H1 (cell line): ENCODE measurements around the gene POLA2. TPM values are rescaled to one million over a fixed set of nuclear protein-coding genes. Genes with fewer than 3 reads are reported as not detected.

Source experiments
- CTCF ChIA-PET: fragments of 300-600 bp; sonication (Branson Sonifier 250); formaldehyde crosslinking; loops from one replicate; lab custom pipeline; 2021; ENCODE audit not compliant: partially characterized antibody; lab: Charles Lee
- POLR2A ChIA-PET: fragments of 300-600 bp; sonication (Branson Sonifier 250); formaldehyde crosslinking; loops from one replicate; lab custom pipeline; 2021; ENCODE audit warnings: inconsistent platforms; ENCODE audit not compliant: partially characterized antibody; lab: Charles Lee
- DNase-seq, 2 experiments: peaks; one replicate each; pipeline versions ENCODE4 v3.0.0 to v3.0.0-alpha.2; 2010 to 2022; ENCODE audit warnings: low spot score in 2 of 2, low read depth in 1 of 2, mixed read lengths in 1 of 2
- FAIRE-seq: peaks from 2 replicates; lab custom pipeline; 2011; peaks lifted over from hg19 to GRCh38; lab: Jason Lieb, UNC
- H2AFZ ChIP-seq: 2 replicates; pipeline ENCODE4 v1.8.1; 2012; ENCODE audit warnings: low read length, inconsistent platforms
- H2AK5ac ChIP-seq: 2 replicates; pipeline ENCODE4 v1.6.1; 2013; ENCODE audit warnings: low read depth, low read length
- H2BK120ac ChIP-seq: replicated peaks from 2 replicates; pipeline ENCODE3; 2013; ENCODE audit warnings: low read depth, low read length, inconsistent platforms
- H2BK12ac ChIP-seq: 2 replicates; pipeline ENCODE4 v1.6.1; 2013; ENCODE audit warnings: low read depth, low read length
- H2BK15ac ChIP-seq: 2 replicates; pipeline ENCODE4 v1.6.1; 2013; ENCODE audit warnings: low read length
- H2BK20ac ChIP-seq: 2 replicates; pipeline ENCODE4 v1.6.1; 2013; ENCODE audit warnings: low read length
- H2BK5ac ChIP-seq: 2 replicates; pipeline ENCODE4 v1.6.1; 2013; ENCODE audit warnings: low read depth, low read length
- H3K14ac ChIP-seq: 2 replicates; pipeline ENCODE4 v1.6.1; 2013; ENCODE audit warnings: inconsistent platforms; ENCODE audit not compliant: insufficient read length
- H3K18ac ChIP-seq: 2 replicates; pipeline ENCODE4 v1.6.1; 2013; ENCODE audit warnings: low read length; ENCODE audit errors: extremely low read depth
- H3K23ac ChIP-seq: 2 replicates; pipeline ENCODE4 v1.6.1; 2013; ENCODE audit warnings: inconsistent platforms; ENCODE audit not compliant: insufficient read length
- H3K23me2 ChIP-seq: 2 replicates; pipeline ENCODE4 v1.6.1; 2013; ENCODE audit warnings: low read depth, low read length
- H3K27ac ChIP-seq: 2 replicates; pipeline ENCODE4 v1.6.1; 2011; ENCODE audit warnings: low read depth, low read length, inconsistent platforms
- H3K27me3 ChIP-seq, 4 experiments: replicated peaks in 1 of 4; 1 replicate in 1 of 4; 2 replicates in 3 of 4; pipeline versions ENCODE4 v1.6.1 to v1.8.1; 2011 to 2013; ENCODE audit warnings: low read length in 3 of 4, mild to moderate bottlenecking in 3 of 4, inconsistent platforms in 2 of 4, mixed read lengths in 2 of 4, moderate library complexity in 1 of 4; ENCODE audit not compliant: control insufficient read depth in 3 of 4, insufficient read depth in 3 of 4; ENCODE audit errors: extremely low read depth in 1 of 4
- H3K36me3 ChIP-seq, 4 experiments: 2 replicates each; pipeline versions ENCODE4 v1.6.1 to v1.8.1; 2011 to 2013; ENCODE audit warnings: mild to moderate bottlenecking in 4 of 4, low read length in 3 of 4, moderate library complexity in 2 of 4, control low read depth in 1 of 4, inconsistent platforms in 1 of 4; ENCODE audit not compliant: insufficient read depth in 4 of 4, control insufficient read depth in 2 of 4
- H3K4ac ChIP-seq: replicated peaks from 2 replicates; pipeline ENCODE3; 2013; ENCODE audit warnings: low read length, low read depth, mixed read lengths, inconsistent platforms; ENCODE audit not compliant: insufficient read length
- H3K4me1 ChIP-seq, 4 experiments: replicated peaks in 1 of 4; 1 replicate in 1 of 4; 2 replicates in 3 of 4; pipeline versions ENCODE4 v1.6.1 to v1.8.1; 2011 to 2013; ENCODE audit warnings: low read length in 3 of 4, inconsistent platforms in 2 of 4, mixed read lengths in 1 of 4; ENCODE audit not compliant: insufficient read depth in 4 of 4, control insufficient read depth in 3 of 4
- H3K4me2 ChIP-seq, 2 experiments: 2 replicates each; pipeline versions ENCODE4 v1.6.1 to v1.8.1; 2011 to 2013; ENCODE audit warnings: low read depth in 2 of 2, low read length in 2 of 2, control low read depth in 1 of 2, inconsistent platforms in 1 of 2, mild to moderate bottlenecking in 1 of 2; ENCODE audit not compliant: insufficient read depth in 1 of 2
- H3K4me3 ChIP-seq, 4 experiments: fragments of 200-600, 300-600 bp in 1 of 4; sonication (generic), shearing (Covaris generic), sonication (Bioruptor Twin) in 1 of 4; 2 replicates each; pipeline versions ENCODE4 v1.5.1 to v1.8.1; 2011 to 2016; ENCODE audit warnings: low read length in 4 of 4, low read depth in 3 of 4, control low read depth in 2 of 4, inconsistent platforms in 2 of 4, mild to moderate bottlenecking in 2 of 4, mixed read lengths in 1 of 4, moderate library complexity in 1 of 4; ENCODE audit not compliant: insufficient read depth in 2 of 4; ENCODE audit errors: extremely low read depth in 1 of 4
- H3K56ac ChIP-seq: replicated peaks from 2 replicates; pipeline ENCODE3; 2013; ENCODE audit warnings: low read depth, mild to moderate bottlenecking, mixed read lengths, low read length, inconsistent platforms; ENCODE audit not compliant: insufficient read length
- H3K79me1 ChIP-seq: 2 replicates; pipeline ENCODE4 v1.6.1; 2013; ENCODE audit warnings: low read depth, low read length, control low read depth
- H3K79me2 ChIP-seq, 2 experiments: 2 replicates each; pipeline versions ENCODE4 v1.6.1 to v1.8.1; 2012 to 2013; ENCODE audit warnings: low read length in 2 of 2, mild to moderate bottlenecking in 2 of 2, inconsistent platforms in 1 of 2; ENCODE audit not compliant: insufficient read depth in 2 of 2, control insufficient read depth in 1 of 2
- H3K9ac ChIP-seq, 4 experiments: replicated peaks in 1 of 4; 1 replicate in 1 of 4; 2 replicates in 3 of 4; pipeline versions ENCODE4 v1.6.1 to v1.8.1; 2011 to 2013; ENCODE audit warnings: low read depth in 3 of 4, low read length in 3 of 4, control low read depth in 2 of 4, mild to moderate bottlenecking in 2 of 4, moderate library complexity in 2 of 4, inconsistent platforms in 1 of 4; ENCODE audit errors: extremely low read depth in 1 of 4
- H3K9me3 ChIP-seq, 2 experiments: 2 replicates each; pipeline versions ENCODE4 v1.6.1 to v1.8.1; 2012 to 2013; ENCODE audit warnings: mild to moderate bottlenecking in 2 of 2, moderate library complexity in 2 of 2, control low read depth in 1 of 2, inconsistent platforms in 1 of 2, low read depth in 1 of 2, low read length in 1 of 2, mixed read lengths in 1 of 2; ENCODE audit not compliant: insufficient read depth in 2 of 2
- H4K20me1 ChIP-seq, 2 experiments: replicated peaks in 1 of 2; 2 replicates each; pipeline versions ENCODE3 to v1.8.1; 2011 to 2013; ENCODE audit warnings: inconsistent platforms in 2 of 2, low read length in 2 of 2, mild to moderate bottlenecking in 1 of 2; ENCODE audit not compliant: insufficient read depth in 2 of 2, control insufficient read depth in 1 of 2
- H4K5ac ChIP-seq: 2 replicates; pipeline ENCODE4 v1.6.1; 2013; ENCODE audit warnings: low read length, low read depth, mixed read lengths, inconsistent platforms; ENCODE audit not compliant: insufficient read length
- H4K8ac ChIP-seq: 2 replicates; pipeline ENCODE4 v1.8.0; 2013; ENCODE audit warnings: mild to moderate bottlenecking, moderate library complexity, low read length, inconsistent platforms; ENCODE audit not compliant: insufficient read depth; ENCODE audit errors: extremely low read depth
- H4K91ac ChIP-seq: replicated peaks from 2 replicates; pipeline ENCODE3; 2013; ENCODE audit warnings: low read length, mixed read lengths, inconsistent platforms; ENCODE audit not compliant: insufficient read length
- TEAD4 ChIP-seq: IDR thresholded peaks from 2 replicates; pipeline ENCODE4 v1.6.1; 2012; ENCODE audit warnings: low read depth, low read length, inconsistent platforms, mixed read lengths
- WGBS, 2 experiments: shearing (Covaris generic) in 1 of 2; methylation state at CpG; one replicate each; pipeline versions ENCODE4 v1.1.6 to v1.1.7; 2013 to 2015; ENCODE audit warnings: low lambda C conversion rate in 2 of 2, mixed read lengths in 2 of 2, inconsistent platforms in 1 of 2, low coverage in 1 of 2, missing lambda C conversion rate in 1 of 2; ENCODE audit not compliant: insufficient replicate concordance in 2 of 2, insufficient coverage in 1 of 2, insufficient read length in 1 of 2; ENCODE audit errors: extremely low coverage in 1 of 2, missing lambda C conversion rate in 1 of 2; 5-methylcytosine and 5-hydroxymethylcytosine counted together
- polyA plus RNA-seq, 7 experiments: library from polyadenylated mRNA; depleted of rRNA in 3 of 7; stranded (reverse) in 5 of 7; unstranded in 2 of 7; fragments of >200 nt in 5 of 7; fragments of 200-250 nt in 2 of 7; gene quantifications; 1 replicate in 5 of 7; 2 replicates in 1 of 7; 4 replicates in 1 of 7; pipeline versions ENCODE4 v1.2.1 to v1.2.3, GENCODE V29; 2011 to 2013; ENCODE audit warnings: missing spikeins in 2 of 7, mixed read lengths in 2 of 7
- total RNA-seq: library from RNA; stranded (reverse); fragmentation: NEBNext Ultra II Directional; extraction: Animal tissue kit (Norgen Biotek cat#: 25700); gene quantifications from 2 replicates; pipeline ENCODE4 v1.2.1, GENCODE V29; 2021
- TF ChIP-seq, protein P1 (sequence below): IDR thresholded peaks from 2 replicates; pipeline ENCODE4 v1.6.1; 2012; ENCODE audit warnings: inconsistent platforms

Gene POLA2
- total and polyA plus RNA-seq, 2 of the 8 experiments (the other 6 are each of a cell fraction or from before 2014, with no cell fraction given): 31.2 to 55.9 TPM

- TF ChIP-seq, protein P1, sequence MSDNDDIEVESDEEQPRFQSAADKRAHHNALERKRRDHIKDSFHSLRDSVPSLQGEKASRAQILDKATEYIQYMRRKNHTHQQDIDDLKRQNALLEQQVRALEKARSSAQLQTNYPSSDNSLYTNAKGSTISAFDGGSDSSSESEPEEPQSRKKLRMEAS: 0 out of 2 replicates have a peak, but pooled peaks have one; percentile 31
- no peak for TF ChIP-seq TEAD4
- CTCF ChIA-PET: interaction anchor here (0.6 to 52.8 kb wide), 24 partner anchors 8 to 325 kb away, joined by 3 to 1179 read pairs (median 4); partner anchors contain the start of gene DPF2
- H4K91ac ChIP-seq: peak overlapping the region; percentile 88
- peaks cover 0 to 16% of the 10 kb centered on the region in 2 experiments; a peak in 2 of 4 replicates for H3K79me2 ChIP-seq
- no peak overlapping the region for H4K8ac ChIP-seq
- no peak overlapping the region for H3K23ac ChIP-seq
- H3K4me1 ChIP-seq: peaks cover 0 to 13% (median 10%) of the 10 kb centered on the region in 4 experiments; a peak in 6 of 7 replicates
- H2BK120ac ChIP-seq: no peak overlapping the region
- H2BK20ac ChIP-seq: 0 out of 2 replicates have a peak overlapping the region, but pooled peaks have one; percentile 90
- H2BK15ac ChIP-seq: no peak overlapping the region; the same call in 1 of the 2 replicates
- peaks cover 10% of the 10 kb centered on the region for H3K79me1 ChIP-seq
- 0 out of 2 replicates have a peak overlapping the region, but pooled peaks have one; percentile 86 for H2BK12ac ChIP-seq
- H3K36me3 ChIP-seq: peaks cover 0 to 15% (median 7%) of the 10 kb centered on the region in 4 experiments; a peak in 7 of 8 replicates
- peaks cover 6 to 15% of the 10 kb centered on the region in 2 experiments for H4K20me1 ChIP-seq
- POLR2A ChIA-PET: interaction anchor here (0.9 to 14.1 kb wide), 13 partner anchors 12 to 200 kb away, joined by 3 to 208 read pairs (median 4); partner anchors contain the start of genes CAPN1, DPF2, POLA2 and TIGD3
- no peaks in the 10 kb centered on the region for H3K9me3 ChIP-seq
- H3K56ac ChIP-seq: peak overlapping the region; percentile 5
- no peak overlapping the region for H4K5ac ChIP-seq
- peak overlapping the region; percentile 78 to 79 for H3K4me2 ChIP-seq
- H3K9ac ChIP-seq: peak overlapping the region in 1 of 4 experiments; percentile 3; a peak in 1 of 7 replicates
- no peak overlapping the region for H2AFZ ChIP-seq
- DNase-seq (peak in 1 of 2 experiments; percentile 62), FAIRE-seq (no peak)
- peak overlapping the region; percentile 85; the same call in 1 of the 2 replicates for H2BK5ac ChIP-seq
- no peak overlapping the region for H3K27ac ChIP-seq
- H3K23me2 ChIP-seq: peaks cover 7% of the 10 kb centered on the region; the same call in 1 of the 2 replicates
- WGBS, 2 experiments: 22% methylated on average over 8 of the region's 13 CpGs; no CpG with 5 or more reads in 1 of the 2 experiments
- H3K18ac ChIP-seq: peak overlapping the region; percentile 51
- H3K27me3 ChIP-seq: peaks cover 0 to 15% (median 9%) of the 10 kb centered on the region in 4 experiments; a peak in 5 of 7 replicates
- H3K4me3 ChIP-seq: peak overlapping the region in 3 of 4 experiments; percentile 18 to 84 (median 32); a peak in 5 of 8 replicates
- no peak overlapping the region for H3K14ac ChIP-seq
- H3K4ac ChIP-seq: peak overlapping the region; percentile 24
- no peak overlapping the region for H2AK5ac ChIP-seq
These were observed 55.4 kb downstream of the POLA2 start for GRCh38 chr11:65317025-65317786.
